Upper lobe of left lung (tissue), 4 donors: ENCODE measurements around the gene MPV17.

ENCODE experiments used
- POLR2A ChIP-seq, 4 donors: fragments of 450-650 bp; IDR thresholded peaks; one replicate each; pipeline ENCODE4 v1.5.1; 2016 to 2017; ENCODE audit warnings: antibody characterized with exemption in 4 of 4, mild to moderate bottlenecking in 2 of 4
- TF ChIP-seq, protein P1 (sequence below), 6 experiments: fragments of 450-650 bp in 4 of 6; fragments of 200-600 bp in 2 of 6; sonication (generic) in 2 of 6; IDR thresholded peaks; one replicate each; pipeline ENCODE4 v1.5.1; 2016 to 2019; ENCODE audit warnings: antibody characterized with exemption in 6 of 6

DNA sequence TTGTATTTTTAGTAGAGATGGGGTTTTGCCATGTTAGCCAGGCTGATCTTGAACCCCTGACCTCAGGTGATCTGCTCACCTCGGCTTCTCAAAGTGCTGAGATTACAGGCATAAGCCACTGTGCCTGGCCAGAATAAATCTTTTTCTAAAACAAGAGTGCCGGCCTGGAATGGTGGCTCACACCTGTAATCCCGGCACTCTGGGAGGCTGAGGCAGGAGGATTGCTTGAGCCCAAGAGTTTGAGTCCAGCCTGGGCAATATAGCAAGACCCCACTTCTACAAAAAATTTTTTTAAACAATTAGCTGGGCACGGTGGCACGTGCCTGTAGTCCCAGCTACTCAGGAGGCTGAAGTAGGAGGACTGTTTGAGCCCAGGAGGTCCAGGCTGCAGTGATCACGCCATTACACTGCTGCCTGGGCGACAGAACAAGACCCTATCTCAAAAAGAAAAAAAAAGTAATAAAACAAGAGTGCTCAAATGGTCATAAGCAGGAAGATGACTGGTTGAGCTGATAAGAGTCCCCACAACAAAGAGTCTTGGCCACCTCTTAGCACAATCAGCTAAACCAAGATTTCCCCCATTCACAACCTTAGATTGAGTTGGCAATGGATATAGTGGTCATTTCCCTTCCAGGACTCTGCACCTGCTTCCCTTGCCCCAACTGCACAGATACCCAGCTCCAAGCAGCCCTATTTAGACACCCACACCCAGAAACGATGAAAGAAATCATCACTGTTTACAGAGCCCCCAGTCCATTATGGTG lies 8.8 kb downstream of the MPV17 start:
- TF ChIP-seq, protein P1, sequence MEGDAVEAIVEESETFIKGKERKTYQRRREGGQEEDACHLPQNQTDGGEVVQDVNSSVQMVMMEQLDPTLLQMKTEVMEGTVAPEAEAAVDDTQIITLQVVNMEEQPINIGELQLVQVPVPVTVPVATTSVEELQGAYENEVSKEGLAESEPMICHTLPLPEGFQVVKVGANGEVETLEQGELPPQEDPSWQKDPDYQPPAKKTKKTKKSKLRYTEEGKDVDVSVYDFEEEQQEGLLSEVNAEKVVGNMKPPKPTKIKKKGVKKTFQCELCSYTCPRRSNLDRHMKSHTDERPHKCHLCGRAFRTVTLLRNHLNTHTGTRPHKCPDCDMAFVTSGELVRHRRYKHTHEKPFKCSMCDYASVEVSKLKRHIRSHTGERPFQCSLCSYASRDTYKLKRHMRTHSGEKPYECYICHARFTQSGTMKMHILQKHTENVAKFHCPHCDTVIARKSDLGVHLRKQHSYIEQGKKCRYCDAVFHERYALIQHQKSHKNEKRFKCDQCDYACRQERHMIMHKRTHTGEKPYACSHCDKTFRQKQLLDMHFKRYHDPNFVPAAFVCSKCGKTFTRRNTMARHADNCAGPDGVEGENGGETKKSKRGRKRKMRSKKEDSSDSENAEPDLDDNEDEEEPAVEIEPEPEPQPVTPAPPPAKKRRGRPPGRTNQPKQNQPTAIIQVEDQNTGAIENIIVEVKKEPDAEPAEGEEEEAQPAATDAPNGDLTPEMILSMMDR (IDR thresholded peaks at IDR 0.05): no peak
- no peak for TF ChIP-seq POLR2A (IDR thresholded peaks at IDR 0.05)
